H1 (cell line): ENCODE data around the gene MBD5. TPM values are rescaled to one million over a fixed set of nuclear protein-coding genes. Genes with fewer than 3 reads are reported as not detected.

ENCODE experiments used
- CTCF ChIA-PET: fragments of 300-600 bp; sonication (Branson Sonifier 250); formaldehyde crosslinking; loops from one replicate; lab custom pipeline; 2021; ENCODE audit not compliant: partially characterized antibody; lab: Charles Lee
- POLR2A ChIA-PET: fragments of 300-600 bp; sonication (Branson Sonifier 250); formaldehyde crosslinking; loops from one replicate; lab custom pipeline; 2021; ENCODE audit warnings: inconsistent platforms; ENCODE audit not compliant: partially characterized antibody; lab: Charles Lee
- DNase-seq, 2 experiments: peaks; one replicate each; pipeline versions ENCODE4 v3.0.0 to v3.0.0-alpha.2; 2010 to 2022; ENCODE audit warnings: low spot score in 2 of 2, low read depth in 1 of 2, mixed read lengths in 1 of 2
- FAIRE-seq: peaks from 2 replicates; lab custom pipeline; 2011; peaks lifted over from hg19 to GRCh38; lab: Jason Lieb, UNC
- H2AFZ ChIP-seq: 2 replicates; pipeline ENCODE4 v1.8.1; 2012; ENCODE audit warnings: low read length, inconsistent platforms
- H2AK5ac ChIP-seq: 2 replicates; pipeline ENCODE4 v1.6.1; 2013; ENCODE audit warnings: low read depth, low read length
- H2BK120ac ChIP-seq: replicated peaks from 2 replicates; pipeline ENCODE3; 2013; ENCODE audit warnings: low read depth, low read length, inconsistent platforms
- H2BK12ac ChIP-seq: 2 replicates; pipeline ENCODE4 v1.6.1; 2013; ENCODE audit warnings: low read depth, low read length
- H2BK15ac ChIP-seq: 2 replicates; pipeline ENCODE4 v1.6.1; 2013; ENCODE audit warnings: low read length
- H2BK20ac ChIP-seq: 2 replicates; pipeline ENCODE4 v1.6.1; 2013; ENCODE audit warnings: low read length
- H2BK5ac ChIP-seq: 2 replicates; pipeline ENCODE4 v1.6.1; 2013; ENCODE audit warnings: low read depth, low read length
- H3K14ac ChIP-seq: 2 replicates; pipeline ENCODE4 v1.6.1; 2013; ENCODE audit warnings: inconsistent platforms; ENCODE audit not compliant: insufficient read length
- H3K18ac ChIP-seq: 2 replicates; pipeline ENCODE4 v1.6.1; 2013; ENCODE audit warnings: low read length; ENCODE audit errors: extremely low read depth
- H3K23ac ChIP-seq: 2 replicates; pipeline ENCODE4 v1.6.1; 2013; ENCODE audit warnings: inconsistent platforms; ENCODE audit not compliant: insufficient read length
- H3K23me2 ChIP-seq: 2 replicates; pipeline ENCODE4 v1.6.1; 2013; ENCODE audit warnings: low read depth, low read length
- H3K27ac ChIP-seq: 2 replicates; pipeline ENCODE4 v1.6.1; 2011; ENCODE audit warnings: low read depth, low read length, inconsistent platforms
- H3K27me3 ChIP-seq, 4 experiments: replicated peaks in 1 of 4; 1 replicate in 1 of 4; 2 replicates in 3 of 4; pipeline versions ENCODE4 v1.6.1 to v1.8.1; 2011 to 2013; ENCODE audit warnings: low read length in 3 of 4, mild to moderate bottlenecking in 3 of 4, inconsistent platforms in 2 of 4, mixed read lengths in 2 of 4, moderate library complexity in 1 of 4; ENCODE audit not compliant: control insufficient read depth in 3 of 4, insufficient read depth in 3 of 4; ENCODE audit errors: extremely low read depth in 1 of 4
- H3K36me3 ChIP-seq, 4 experiments: 2 replicates each; pipeline versions ENCODE4 v1.6.1 to v1.8.1; 2011 to 2013; ENCODE audit warnings: mild to moderate bottlenecking in 4 of 4, low read length in 3 of 4, moderate library complexity in 2 of 4, control low read depth in 1 of 4, inconsistent platforms in 1 of 4; ENCODE audit not compliant: insufficient read depth in 4 of 4, control insufficient read depth in 2 of 4
- H3K4ac ChIP-seq: replicated peaks from 2 replicates; pipeline ENCODE3; 2013; ENCODE audit warnings: low read length, low read depth, mixed read lengths, inconsistent platforms; ENCODE audit not compliant: insufficient read length
- H3K4me1 ChIP-seq, 4 experiments: replicated peaks in 1 of 4; 1 replicate in 1 of 4; 2 replicates in 3 of 4; pipeline versions ENCODE4 v1.6.1 to v1.8.1; 2011 to 2013; ENCODE audit warnings: low read length in 3 of 4, inconsistent platforms in 2 of 4, mixed read lengths in 1 of 4; ENCODE audit not compliant: insufficient read depth in 4 of 4, control insufficient read depth in 3 of 4
- H3K4me2 ChIP-seq, 2 experiments: 2 replicates each; pipeline versions ENCODE4 v1.6.1 to v1.8.1; 2011 to 2013; ENCODE audit warnings: low read depth in 2 of 2, low read length in 2 of 2, control low read depth in 1 of 2, inconsistent platforms in 1 of 2, mild to moderate bottlenecking in 1 of 2; ENCODE audit not compliant: insufficient read depth in 1 of 2
- H3K4me3 ChIP-seq, 4 experiments: fragments of 200-600, 300-600 bp in 1 of 4; sonication (generic), shearing (Covaris generic), sonication (Bioruptor Twin) in 1 of 4; 2 replicates each; pipeline versions ENCODE4 v1.5.1 to v1.8.1; 2011 to 2016; ENCODE audit warnings: low read length in 4 of 4, low read depth in 3 of 4, control low read depth in 2 of 4, inconsistent platforms in 2 of 4, mild to moderate bottlenecking in 2 of 4, mixed read lengths in 1 of 4, moderate library complexity in 1 of 4; ENCODE audit not compliant: insufficient read depth in 2 of 4; ENCODE audit errors: extremely low read depth in 1 of 4
- H3K56ac ChIP-seq: replicated peaks from 2 replicates; pipeline ENCODE3; 2013; ENCODE audit warnings: low read depth, mild to moderate bottlenecking, mixed read lengths, low read length, inconsistent platforms; ENCODE audit not compliant: insufficient read length
- H3K79me1 ChIP-seq: 2 replicates; pipeline ENCODE4 v1.6.1; 2013; ENCODE audit warnings: low read depth, low read length, control low read depth
- H3K79me2 ChIP-seq, 2 experiments: 2 replicates each; pipeline versions ENCODE4 v1.6.1 to v1.8.1; 2012 to 2013; ENCODE audit warnings: low read length in 2 of 2, mild to moderate bottlenecking in 2 of 2, inconsistent platforms in 1 of 2; ENCODE audit not compliant: insufficient read depth in 2 of 2, control insufficient read depth in 1 of 2
- H3K9ac ChIP-seq, 4 experiments: replicated peaks in 1 of 4; 1 replicate in 1 of 4; 2 replicates in 3 of 4; pipeline versions ENCODE4 v1.6.1 to v1.8.1; 2011 to 2013; ENCODE audit warnings: low read depth in 3 of 4, low read length in 3 of 4, control low read depth in 2 of 4, mild to moderate bottlenecking in 2 of 4, moderate library complexity in 2 of 4, inconsistent platforms in 1 of 4; ENCODE audit errors: extremely low read depth in 1 of 4
- H3K9me3 ChIP-seq, 2 experiments: 2 replicates each; pipeline versions ENCODE4 v1.6.1 to v1.8.1; 2012 to 2013; ENCODE audit warnings: mild to moderate bottlenecking in 2 of 2, moderate library complexity in 2 of 2, control low read depth in 1 of 2, inconsistent platforms in 1 of 2, low read depth in 1 of 2, low read length in 1 of 2, mixed read lengths in 1 of 2; ENCODE audit not compliant: insufficient read depth in 2 of 2
- H4K20me1 ChIP-seq, 2 experiments: replicated peaks in 1 of 2; 2 replicates each; pipeline versions ENCODE3 to v1.8.1; 2011 to 2013; ENCODE audit warnings: inconsistent platforms in 2 of 2, low read length in 2 of 2, mild to moderate bottlenecking in 1 of 2; ENCODE audit not compliant: insufficient read depth in 2 of 2, control insufficient read depth in 1 of 2
- H4K5ac ChIP-seq: 2 replicates; pipeline ENCODE4 v1.6.1; 2013; ENCODE audit warnings: low read length, low read depth, mixed read lengths, inconsistent platforms; ENCODE audit not compliant: insufficient read length
- H4K8ac ChIP-seq: 2 replicates; pipeline ENCODE4 v1.8.0; 2013; ENCODE audit warnings: mild to moderate bottlenecking, moderate library complexity, low read length, inconsistent platforms; ENCODE audit not compliant: insufficient read depth; ENCODE audit errors: extremely low read depth
- H4K91ac ChIP-seq: replicated peaks from 2 replicates; pipeline ENCODE3; 2013; ENCODE audit warnings: low read length, mixed read lengths, inconsistent platforms; ENCODE audit not compliant: insufficient read length
- ASH2L ChIP-seq: fragments of 200-600, 300-600 bp; sonication (generic); IDR thresholded peaks from one replicate; pipeline ENCODE4 v1.7.1; 2017; ENCODE audit warnings: low read length
- BACH1 ChIP-seq: IDR thresholded peaks from 2 replicates; pipeline ENCODE4 v1.6.1; 2012; ENCODE audit warnings: low read length, improper control_type of control experiment
- BRCA1 ChIP-seq: IDR thresholded peaks from 2 replicates; pipeline ENCODE4 v1.6.1; 2012; ENCODE audit warnings: low read depth, low read length, improper control_type of control experiment
- CEBPB ChIP-seq: IDR thresholded peaks from 2 replicates; pipeline ENCODE4 v1.6.1; 2012; ENCODE audit warnings: low read depth, low read length
- CHD1 ChIP-seq: IDR thresholded peaks from 2 replicates; pipeline ENCODE4 v1.6.1; 2012; ENCODE audit warnings: low read depth, low read length, improper control_type of control experiment
- CREB1 ChIP-seq: IDR thresholded peaks from 2 replicates; pipeline ENCODE4 v1.6.1; 2012; ENCODE audit warnings: inconsistent platforms
- FOSL1 ChIP-seq: IDR thresholded peaks from 2 replicates; pipeline ENCODE4 v1.6.1; 2011; ENCODE audit warnings: mild to moderate bottlenecking, low read depth, low read length, moderate library complexity; ENCODE audit not compliant: insufficient read depth
- GABPA ChIP-seq: IDR thresholded peaks from 2 replicates; pipeline ENCODE4 v1.6.1; 2011; ENCODE audit warnings: mild to moderate bottlenecking, low read length, moderate library complexity, borderline replicate concordance; ENCODE audit not compliant: insufficient read depth
- HDAC6 ChIP-seq: IDR thresholded peaks from one replicate; pipeline ENCODE4 v1.7.1; 2012; ENCODE audit warnings: low read depth, mild to moderate bottlenecking, inconsistent platforms, low read length, moderate library complexity
- JUND ChIP-seq: IDR thresholded peaks from 2 replicates; pipeline ENCODE4 v1.6.1; 2011; ENCODE audit warnings: mild to moderate bottlenecking, improper control_type of control experiment, low read length
- NANOG ChIP-seq: IDR thresholded peaks from 2 replicates; pipeline ENCODE4 v1.6.1; 2011; ENCODE audit warnings: low read length, low read depth, mild to moderate bottlenecking, inconsistent platforms; ENCODE audit not compliant: insufficient read depth, poor library complexity, severe bottlenecking
- NRF1 ChIP-seq: IDR thresholded peaks from 2 replicates; pipeline ENCODE4 v1.6.1; 2011; ENCODE audit warnings: mild to moderate bottlenecking, low read depth, low read length, improper control_type of control experiment
- POLR2A ChIP-seq, 2 experiments: IDR thresholded peaks; 1 replicate in 1 of 2; 2 replicates in 1 of 2; pipeline ENCODE4 v1.6.1; 2011; ENCODE audit warnings: low read depth in 2 of 2, low read length in 2 of 2, mild to moderate bottlenecking in 2 of 2; ENCODE audit errors: control extremely low read depth in 1 of 2
- SP1 ChIP-seq: IDR thresholded peaks from 2 replicates; pipeline ENCODE4 v1.6.1; 2011; ENCODE audit warnings: low read depth, low read length
- SRF ChIP-seq: IDR thresholded peaks from 2 replicates; pipeline ENCODE4 v1.6.1; 2011; ENCODE audit warnings: mild to moderate bottlenecking, low read depth, low read length, moderate library complexity
- TCF12 ChIP-seq: IDR thresholded peaks from 2 replicates; pipeline ENCODE4 v1.6.1; 2011; ENCODE audit warnings: low read depth, mild to moderate bottlenecking, low read length
- ZNF274 ChIP-seq: IDR thresholded peaks from 2 replicates; pipeline ENCODE4 v1.7.0; 2012; ENCODE audit warnings: low read length, borderline replicate concordance; ENCODE audit errors: extremely low read depth
- WGBS, 2 experiments: shearing (Covaris generic) in 1 of 2; methylation state at CpG; one replicate each; pipeline versions ENCODE4 v1.1.6 to v1.1.7; 2013 to 2015; ENCODE audit warnings: low lambda C conversion rate in 2 of 2, mixed read lengths in 2 of 2, inconsistent platforms in 1 of 2, low coverage in 1 of 2, missing lambda C conversion rate in 1 of 2; ENCODE audit not compliant: insufficient replicate concordance in 2 of 2, insufficient coverage in 1 of 2, insufficient read length in 1 of 2; ENCODE audit errors: extremely low coverage in 1 of 2, missing lambda C conversion rate in 1 of 2; 5-methylcytosine and 5-hydroxymethylcytosine counted together
- polyA plus RNA-seq, 7 experiments: library from polyadenylated mRNA; depleted of rRNA in 3 of 7; stranded (reverse) in 5 of 7; unstranded in 2 of 7; fragments of >200 nt in 5 of 7; fragments of 200-250 nt in 2 of 7; gene quantifications; 1 replicate in 5 of 7; 2 replicates in 1 of 7; 4 replicates in 1 of 7; pipeline versions ENCODE4 v1.2.1 to v1.2.3, GENCODE V29; 2011 to 2013; ENCODE audit warnings: missing spikeins in 2 of 7, mixed read lengths in 2 of 7
- total RNA-seq: library from RNA; stranded (reverse); fragmentation: NEBNext Ultra II Directional; extraction: Animal tissue kit (Norgen Biotek cat#: 25700); gene quantifications from 2 replicates; pipeline ENCODE4 v1.2.1, GENCODE V29; 2021

MBD5 gene
- total and polyA plus RNA-seq, 2 of the 8 experiments (the other 6 are each of a cell fraction or from before 2014, with no cell fraction given) = 9.7 to 29.4 TPM

- Histone ChIP-seq H2AFZ (no peak overlapping the region), H3K4me2 (no peak overlapping the region), H2BK120ac (no peak overlapping the region), H2BK20ac (no peak overlapping the region), H3K79me2 (0 out of 4 replicates have a peak, but pooled peaks cover 0 to 6% of the 10 kb centered on the region in 2 experiments), H3K4me3 (no peak overlapping the region), H4K8ac (no peak overlapping the region), H4K20me1 (no peaks in the 10 kb centered on the region), H3K36me3 (no peaks in the 10 kb centered on the region), H3K23me2 (no peaks in the 10 kb centered on the region), H4K91ac (no peak overlapping the region), H3K4me1 (no peaks in the 10 kb centered on the region), H3K56ac (no peak overlapping the region), H3K4ac (no peak overlapping the region), H3K27ac (no peak overlapping the region), H4K5ac (no peak overlapping the region), H2BK15ac (no peak overlapping the region), H3K9ac (no peak overlapping the region), H3K18ac (no peak overlapping the region), H3K23ac (no peak overlapping the region), H3K79me1 (no peaks in the 10 kb centered on the region), H2BK12ac (no peak overlapping the region), H2BK5ac (no peak overlapping the region), H3K27me3 (no peaks in the 10 kb centered on the region), H2AK5ac (no peak overlapping the region), H3K14ac (no peak overlapping the region), H3K9me3 (no peaks in the 10 kb centered on the region)
- CTCF ChIA-PET = no interaction called here
- FAIRE-seq = no peak
- POLR2A ChIA-PET = no interaction called here
- 96% methylated on average over 1 of the region's 1 CpG; no CpG with 5 or more reads in 1 of the 2 experiments for WGBS, 2 experiments
- no peak for DNase-seq
- TF ChIP-seq POLR2A (IDR thresholded peaks at IDR 0.05; ENCODE audit: control extremely low read depth in 1 of 2, low read depth in 2 of 2, low read length in 2 of 2) (no peak), JUND (no peak), BACH1 (no peak), SP1 (no peak), GABPA (no peak), HDAC6 (no peak), CHD1 (no peak), SRF (no peak), ASH2L (no peak), NRF1 (no peak), TCF12 (no peak), BRCA1 (no peak), NANOG (no peak), ZNF274 (no peak), CEBPB (no peak), FOSL1 (no peak), CREB1 (no peak)
Measured at GRCh38 chr2:148058641-148059040, 37.8 kb downstream of the MBD5 start.
